ENCODE results near the gene ZNF541.
A peak's percentile ranks its signal among the peaks of the same experiment; 100 is the strongest.
"Not testable (repeated sequence)": the region's sequence is repeated elsewhere in the genome, so short reads cannot be mapped to it uniquely, and the experiment has no call there.

The ZNF541 gene

DNA sequence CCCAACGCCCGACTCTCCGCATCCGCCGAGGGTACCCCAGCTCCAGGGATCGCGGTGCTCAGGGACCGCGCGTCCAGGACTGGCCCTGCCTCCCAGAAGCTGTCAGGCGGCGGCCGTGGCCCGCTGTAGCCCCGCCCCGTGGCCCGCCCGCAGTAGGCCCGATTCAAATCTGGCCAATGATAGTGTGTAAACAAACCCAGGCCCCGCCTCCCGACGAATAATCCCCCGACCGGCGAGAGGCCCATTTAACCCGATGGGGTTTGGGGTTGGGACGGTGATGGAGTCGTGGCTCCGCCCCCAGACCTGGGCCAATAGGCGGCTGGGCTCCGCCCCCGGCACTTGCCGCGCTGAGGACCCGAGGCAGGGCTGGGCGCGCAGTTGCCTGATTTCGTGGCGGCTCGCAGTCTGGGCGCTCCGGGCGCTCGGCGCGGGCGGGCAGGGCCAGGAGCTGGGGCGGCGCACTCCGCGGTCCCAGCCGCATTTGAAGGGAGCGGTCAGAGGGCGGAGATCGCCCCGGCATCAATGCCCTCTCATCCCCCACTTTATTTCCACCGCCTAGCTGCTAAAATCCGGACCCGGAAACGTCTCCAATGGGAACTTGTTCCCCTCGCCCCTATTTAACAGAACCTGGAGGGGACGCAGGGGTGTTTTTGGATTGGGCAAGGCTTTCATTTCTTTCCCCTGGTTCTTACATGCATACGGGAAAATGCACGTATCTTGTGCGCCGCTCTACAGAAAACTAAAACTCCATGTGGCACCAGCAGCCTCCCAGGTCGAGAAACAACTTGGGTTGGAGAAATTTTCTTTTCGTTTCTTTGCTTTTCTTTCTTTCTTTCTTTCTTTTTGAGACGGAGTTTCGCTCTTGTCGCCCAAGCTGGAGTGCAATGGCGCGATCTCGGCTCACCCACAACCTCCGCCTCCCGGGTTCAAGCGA is 27.6 kb upstream of the ZNF541 start:
- DNase-seq: peak; percentile 100

DNA sequence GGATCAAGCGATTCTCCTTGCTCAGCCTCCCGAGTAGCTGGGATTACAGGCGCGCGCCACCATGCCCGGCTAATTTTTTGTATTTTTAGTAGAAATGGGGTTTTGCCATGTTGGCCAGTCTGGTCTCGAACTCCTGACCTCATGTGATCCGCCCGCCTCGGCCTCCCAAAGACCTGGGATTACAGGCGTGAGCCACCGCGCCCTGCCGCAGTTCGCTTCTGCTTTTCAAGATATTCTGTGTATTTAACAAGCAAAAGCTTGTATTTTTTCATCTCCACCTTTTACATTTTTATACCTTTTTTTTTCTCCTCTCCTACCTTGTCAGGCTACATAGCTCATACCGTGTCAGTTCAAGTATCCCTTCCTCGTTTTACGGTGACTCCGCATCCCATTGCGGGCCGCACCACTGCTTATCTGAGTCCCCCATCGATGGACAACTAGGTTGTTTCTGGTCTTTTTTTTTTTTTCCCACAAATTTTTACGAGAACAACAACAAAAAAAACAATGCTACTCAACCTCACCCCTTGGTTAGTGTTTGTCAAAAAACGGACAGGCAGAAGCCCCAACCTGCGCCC is 26.8 kb upstream of the ZNF541 start:
- not testable (repeated sequence) for DNase-seq

DNA sequence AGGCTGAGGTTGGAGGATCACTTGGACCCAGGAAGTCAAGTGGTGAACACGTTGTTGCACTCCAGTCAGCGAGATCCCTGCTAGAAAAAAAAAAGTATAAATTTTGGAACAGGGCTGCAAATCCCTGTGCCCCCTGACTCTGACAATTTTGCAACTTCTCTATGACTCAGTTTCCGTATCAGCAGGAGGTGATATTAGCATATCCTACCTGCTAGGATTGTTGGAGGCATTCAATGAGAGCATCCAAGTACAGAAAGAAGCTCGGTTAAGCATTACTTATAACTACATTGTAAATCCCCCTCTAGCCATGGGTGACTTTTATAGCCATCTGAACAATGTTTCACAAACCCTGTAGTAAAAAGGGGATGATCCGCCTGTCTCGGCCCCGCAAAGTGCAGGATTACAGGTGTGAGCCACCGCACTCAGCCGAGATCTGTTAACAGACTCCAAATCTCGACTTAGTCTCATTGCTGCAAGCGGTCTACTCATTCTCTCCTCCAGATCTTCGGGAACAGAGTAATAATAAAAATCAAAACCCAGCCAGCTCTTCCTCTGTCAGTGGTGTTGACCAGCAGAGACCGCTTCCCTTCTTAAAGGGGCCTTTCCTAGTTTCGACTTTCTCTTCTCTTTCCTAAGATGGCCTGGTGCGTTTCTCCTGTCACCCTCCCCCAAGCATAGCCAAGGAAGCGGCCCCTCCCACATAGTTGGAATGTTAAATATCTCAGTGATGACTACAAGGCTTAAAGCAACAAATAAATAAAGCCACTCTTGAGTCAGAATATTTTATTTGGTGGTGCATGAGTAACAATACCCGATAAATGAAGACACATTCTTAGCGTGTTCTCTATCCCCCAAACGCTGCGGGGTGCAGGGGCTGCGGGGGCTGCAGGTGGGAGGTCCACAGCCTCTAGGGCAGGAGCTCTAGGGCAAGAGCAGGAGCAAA is 25.7 kb upstream of the ZNF541 start:
- no peak for DNase-seq

DNA sequence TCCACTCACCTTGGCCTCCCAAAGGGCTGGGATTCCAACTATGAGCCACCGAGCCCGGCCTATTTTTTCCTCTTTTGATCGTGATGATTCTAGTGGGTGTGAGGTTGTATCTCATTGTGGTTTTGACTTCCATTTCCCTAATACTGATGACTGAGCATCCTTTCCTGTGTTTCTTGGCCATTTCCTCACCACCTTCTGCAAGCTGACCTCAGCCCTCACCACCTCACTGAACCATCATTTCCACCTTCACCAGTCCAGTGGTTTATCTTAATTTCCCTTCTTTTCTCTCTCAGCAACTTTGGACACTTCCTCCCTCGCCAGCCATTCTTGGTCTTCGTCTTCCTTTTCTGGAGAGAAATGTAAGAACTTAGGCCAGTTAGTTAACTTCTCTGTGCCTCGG is 23.0 kb upstream of the ZNF541 start:
- DNase-seq: no peak

DNA sequence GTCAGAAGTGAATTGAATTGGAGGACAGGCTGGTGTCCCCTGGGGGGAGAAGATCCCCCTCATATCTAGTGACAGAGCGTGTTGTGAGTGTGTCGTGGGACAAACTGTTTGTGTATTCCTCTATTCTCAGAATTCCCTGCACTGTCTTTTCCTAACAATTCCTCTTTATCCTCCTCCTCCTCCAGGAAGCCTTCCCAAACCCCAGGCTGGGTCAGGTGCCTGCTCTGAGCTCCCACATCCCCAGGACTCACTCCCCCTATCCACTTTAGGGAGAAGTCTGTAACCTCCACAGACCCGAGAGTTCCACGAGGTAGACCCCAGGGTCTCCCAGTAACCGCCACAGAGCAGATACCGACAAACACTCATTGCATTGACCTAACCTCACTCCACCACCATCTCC is 20.9 kb upstream of the ZNF541 start:
- DNase-seq: no peak

DNA sequence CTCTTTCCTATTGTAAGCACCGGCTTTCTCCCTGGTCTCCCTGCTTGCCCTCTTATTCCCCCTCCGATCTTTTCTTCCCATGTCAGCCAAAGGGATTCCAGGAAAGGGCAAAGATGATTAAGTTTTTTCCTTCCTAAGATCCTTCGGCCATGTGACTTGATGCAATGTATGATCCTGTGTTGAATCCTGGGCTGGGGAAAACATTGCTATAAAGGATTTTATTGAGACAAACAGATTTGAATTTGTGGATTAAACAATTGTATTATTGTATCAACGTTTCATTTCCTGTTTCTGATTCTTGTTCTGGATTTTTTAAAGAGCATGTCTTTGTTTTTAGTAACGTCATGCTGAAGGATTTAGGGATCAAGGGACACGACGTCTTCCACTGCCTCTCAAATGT is 16.9 kb upstream of the ZNF541 start:
- DNase-seq: no peak

DNA sequence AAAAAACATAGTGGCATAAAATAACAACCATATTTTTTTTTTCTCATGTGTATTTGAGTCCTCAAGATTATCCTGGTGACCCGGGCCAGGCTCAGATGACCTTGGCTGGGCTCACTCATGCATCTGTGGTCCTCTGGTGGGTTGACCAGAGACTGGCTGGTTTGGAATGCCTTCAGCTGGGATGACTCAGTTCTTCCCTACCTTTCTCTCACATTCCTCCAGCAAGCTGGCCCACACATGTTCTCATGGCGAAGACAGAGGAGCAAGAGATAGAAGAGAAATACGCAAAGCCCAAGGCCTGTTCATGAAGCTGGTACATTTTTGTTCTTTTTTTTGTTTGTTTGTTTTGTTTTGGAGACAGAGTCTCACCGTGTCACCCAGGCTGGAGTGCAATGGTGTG is 14.3 kb upstream of the ZNF541 start:
- DNase-seq: no peak

DNA sequence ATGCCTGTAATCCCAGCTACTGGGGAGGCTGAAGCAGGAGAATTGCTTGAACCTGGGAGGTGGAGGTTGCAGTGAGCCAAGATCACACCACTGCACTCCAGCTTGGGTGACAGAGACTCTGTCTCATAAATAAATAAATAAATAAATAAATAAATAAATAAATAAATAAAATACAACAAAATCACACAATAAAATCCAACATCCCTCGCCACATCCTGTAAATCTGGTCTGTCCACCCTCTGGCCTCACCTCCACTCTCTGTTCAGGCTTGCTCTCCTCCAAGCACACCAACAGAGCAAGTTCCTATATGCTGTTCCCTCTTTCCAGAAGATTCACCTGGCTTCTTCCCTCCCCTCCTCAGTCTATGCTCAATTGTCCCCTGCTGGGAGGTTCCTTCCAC is 10.2 kb upstream of the ZNF541 start:
- DNase-seq: not testable (repeated sequence)

DNA sequence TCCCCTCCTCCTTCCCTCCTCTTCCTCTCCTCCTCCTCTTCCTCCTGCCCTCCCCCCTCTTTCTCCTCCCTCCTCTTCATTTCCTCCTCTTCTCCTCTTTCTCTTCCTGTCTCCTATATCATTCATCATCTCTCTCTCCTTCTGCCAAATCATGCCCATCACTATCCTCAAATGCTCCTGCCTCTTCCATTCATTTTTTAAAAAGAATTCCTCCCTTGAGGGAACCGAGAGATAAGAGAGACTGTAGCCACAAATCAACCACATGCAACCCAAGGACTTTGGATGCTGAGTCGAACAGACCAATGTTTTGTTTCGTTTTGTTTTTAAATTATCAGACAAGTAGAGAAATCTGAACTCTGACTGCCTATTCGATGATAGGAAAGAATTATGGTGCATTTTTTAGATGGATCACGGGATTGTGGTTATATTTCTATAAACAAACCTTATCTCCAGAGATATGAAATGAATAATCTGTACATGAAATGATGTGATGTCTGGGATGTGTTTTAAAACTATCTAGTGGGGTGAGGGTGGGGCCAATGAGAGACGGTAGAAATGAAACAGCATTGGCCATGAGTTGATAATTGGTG is 9.5 kb upstream of the ZNF541 start:
- DNase-seq: no peak

DNA sequence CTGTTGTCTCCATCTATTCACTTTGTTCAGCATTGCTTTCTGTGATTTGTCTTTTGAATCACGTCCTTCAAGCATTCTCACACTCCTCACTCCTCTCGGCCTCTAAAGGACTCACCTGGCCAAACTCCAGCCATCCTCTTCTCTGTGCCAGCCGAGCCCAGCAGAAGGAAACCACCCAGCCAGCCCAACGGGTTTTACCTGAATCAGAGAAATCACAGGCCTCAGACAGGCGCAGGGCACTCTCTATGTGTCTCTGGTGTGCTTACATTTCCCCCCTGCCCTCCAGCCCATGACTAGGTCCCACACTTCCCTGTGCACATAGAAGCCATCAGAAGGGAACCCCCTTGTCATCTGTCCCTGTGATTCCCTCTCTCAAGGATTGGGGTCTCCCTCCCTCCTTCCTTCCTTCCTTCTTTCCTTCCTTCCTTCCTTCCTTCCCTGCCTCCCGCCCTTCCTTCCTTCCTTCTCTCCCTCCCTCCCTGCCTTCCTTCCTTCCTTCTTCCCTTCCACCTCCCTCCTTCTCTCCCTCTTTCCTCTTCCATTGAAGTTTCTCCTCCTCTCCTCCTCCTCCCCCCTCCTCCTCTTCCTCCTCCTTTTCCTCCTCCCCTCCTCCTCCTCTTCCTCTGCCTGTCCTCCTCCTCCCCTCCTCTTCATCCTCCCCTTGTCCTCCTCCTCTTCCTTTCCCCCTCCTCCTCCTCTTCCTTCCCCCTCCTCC is 8.8 kb upstream of the ZNF541 start:
- DNase-seq: no peak

DNA sequence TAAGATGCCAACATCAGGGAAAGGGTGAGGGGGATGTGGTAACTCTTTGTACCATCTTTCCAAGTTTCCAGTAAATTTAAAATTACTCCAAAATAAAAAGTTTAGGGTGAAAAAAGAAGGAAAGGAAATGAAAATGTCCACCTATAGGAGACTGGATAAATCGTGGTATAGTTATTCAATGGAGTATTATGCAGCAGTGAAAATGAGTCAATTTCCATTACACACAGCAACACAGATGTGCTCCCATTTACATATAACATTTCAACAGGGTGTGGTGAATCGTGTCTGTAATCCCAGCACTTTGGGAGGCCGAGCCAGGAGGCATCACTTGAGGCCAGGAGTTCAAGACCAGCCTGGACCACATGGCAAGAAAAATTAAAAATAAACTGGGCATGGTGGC is 7.4 kb upstream of the ZNF541 start:
- no peak for DNase-seq

DNA sequence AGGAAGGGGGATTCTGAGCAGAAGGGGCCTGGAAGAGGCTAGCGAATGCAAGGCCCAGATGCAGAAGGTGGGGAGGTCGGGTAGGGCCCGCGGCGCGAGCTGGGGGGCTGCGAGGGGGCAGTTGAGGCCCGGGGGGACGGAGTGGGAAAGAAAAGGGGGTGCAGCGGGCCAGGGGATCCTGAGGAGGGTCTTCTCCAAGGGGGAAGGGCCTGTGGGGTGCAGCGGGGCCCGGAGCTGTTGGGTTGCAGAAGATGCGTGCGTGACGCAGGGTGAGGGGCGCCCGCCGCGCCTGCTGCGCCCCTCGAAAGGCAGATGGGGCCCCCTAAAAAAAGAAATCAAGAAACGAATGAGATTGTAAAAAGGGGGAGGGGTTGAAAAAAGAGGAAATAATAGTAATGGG is 313 bp downstream of the ZNF541 start:
- DNase-seq: no peak

DNA sequence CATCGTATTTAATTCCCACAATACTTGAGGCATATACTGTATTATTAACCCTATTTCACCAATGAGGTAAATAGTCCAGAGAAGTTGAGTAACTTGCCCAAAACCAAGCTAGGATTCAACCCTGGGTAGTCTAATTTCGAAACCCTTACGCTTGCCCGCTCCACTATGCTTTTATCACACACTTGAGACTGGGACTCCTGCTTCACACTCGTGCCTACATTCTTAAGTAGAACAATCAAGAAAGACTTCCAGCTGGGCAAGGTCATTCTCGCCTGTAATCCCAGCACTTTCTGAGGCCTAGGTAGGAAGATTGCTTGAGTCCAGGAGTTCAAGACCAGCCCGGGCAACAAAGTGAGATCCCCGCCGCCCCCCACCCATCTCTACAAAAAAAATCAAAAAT is 3.6 kb downstream of the ZNF541 start:
- DNase-seq: no peak

DNA sequence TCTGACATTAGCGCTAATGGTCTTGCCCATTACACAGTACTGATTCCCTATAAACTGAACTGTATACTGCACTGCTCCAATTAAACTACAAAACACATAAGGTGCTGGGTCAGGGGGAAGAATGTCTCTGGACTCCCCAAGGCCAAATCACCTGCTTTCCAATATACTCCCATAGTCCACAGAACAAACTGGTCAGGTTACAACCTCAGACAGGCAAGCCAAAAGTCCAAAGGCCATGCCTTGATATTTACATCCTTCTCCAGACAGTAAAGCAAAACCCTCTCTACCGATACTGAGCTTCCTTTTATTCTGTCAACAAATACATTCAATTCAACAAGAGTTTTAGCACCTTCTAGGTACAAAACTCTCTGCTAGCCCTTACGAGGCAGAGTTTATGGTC is 8.9 kb downstream of the ZNF541 start:
- no peak for DNase-seq

DNA sequence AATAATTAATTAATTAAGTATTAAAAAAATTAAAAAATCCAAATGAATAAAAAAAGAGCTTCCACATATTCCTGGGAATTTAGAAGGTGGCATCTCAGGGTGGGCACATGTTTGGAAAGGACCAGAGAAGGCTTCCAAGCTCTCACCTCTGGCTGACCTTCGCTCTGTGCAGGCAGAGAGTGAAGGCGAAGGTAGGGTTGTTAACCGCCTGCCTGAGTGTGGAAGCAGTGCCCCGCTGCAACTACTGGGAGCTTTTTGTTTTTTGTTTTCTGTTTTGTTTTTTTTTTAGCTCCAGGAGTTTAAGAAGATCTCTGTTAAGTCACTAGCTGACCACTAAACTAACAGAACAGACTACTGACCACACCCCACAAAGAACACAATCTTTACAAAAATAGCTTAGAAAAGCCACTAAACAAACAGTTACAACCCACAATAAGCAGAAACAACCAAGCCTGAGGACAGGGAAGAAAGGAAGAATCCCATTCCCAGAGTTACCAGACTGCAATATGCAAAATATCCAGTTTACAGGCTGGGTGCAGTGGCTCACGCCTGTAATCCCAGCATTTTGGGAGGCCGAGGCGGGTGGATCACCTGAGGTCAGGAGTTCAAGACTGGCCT is 11.4 kb downstream of the ZNF541 start:
- DNase-seq: no peak

DNA sequence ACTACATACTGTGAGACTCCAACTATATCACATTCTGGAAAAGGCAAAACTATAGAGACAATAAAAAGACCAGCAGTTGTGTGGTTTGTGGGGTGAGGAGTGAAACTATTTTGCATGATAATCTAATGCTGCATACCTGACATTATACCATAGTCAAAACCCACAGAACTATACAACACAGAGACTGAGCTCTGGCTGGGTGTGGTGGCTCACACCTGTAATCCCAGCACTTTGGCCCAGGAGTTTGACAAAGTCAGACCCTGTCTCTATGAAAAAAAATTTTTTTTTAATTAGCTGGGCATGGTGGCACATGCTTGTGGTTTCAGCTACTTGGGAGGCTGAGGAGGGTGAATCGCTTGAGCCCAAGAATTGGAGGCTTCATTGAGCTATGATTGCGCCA is 11.9 kb downstream of the ZNF541 start:
- DNase-seq: no peak

DNA sequence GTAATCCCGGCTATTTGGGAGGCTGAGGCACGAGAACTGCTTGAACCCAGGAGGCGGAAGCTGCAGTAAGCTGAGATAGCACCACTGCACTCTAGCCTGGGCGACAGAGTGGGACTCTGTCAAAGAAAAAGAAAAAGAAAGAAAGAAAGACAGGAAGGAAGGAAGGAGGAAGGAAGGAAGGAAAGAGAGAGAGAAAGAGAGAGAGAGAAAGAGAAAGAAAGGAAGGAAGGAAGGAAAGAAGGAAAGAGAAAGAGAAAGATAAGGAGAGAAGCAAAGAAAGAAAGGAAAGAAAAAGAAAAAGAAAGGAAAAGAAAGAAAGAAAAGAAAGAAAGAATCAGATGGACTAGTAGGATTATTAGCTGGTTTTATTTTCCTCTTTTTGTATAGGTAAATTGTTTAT is 22.8 kb downstream of the ZNF541 start:
- no peak for DNase-seq

DNA sequence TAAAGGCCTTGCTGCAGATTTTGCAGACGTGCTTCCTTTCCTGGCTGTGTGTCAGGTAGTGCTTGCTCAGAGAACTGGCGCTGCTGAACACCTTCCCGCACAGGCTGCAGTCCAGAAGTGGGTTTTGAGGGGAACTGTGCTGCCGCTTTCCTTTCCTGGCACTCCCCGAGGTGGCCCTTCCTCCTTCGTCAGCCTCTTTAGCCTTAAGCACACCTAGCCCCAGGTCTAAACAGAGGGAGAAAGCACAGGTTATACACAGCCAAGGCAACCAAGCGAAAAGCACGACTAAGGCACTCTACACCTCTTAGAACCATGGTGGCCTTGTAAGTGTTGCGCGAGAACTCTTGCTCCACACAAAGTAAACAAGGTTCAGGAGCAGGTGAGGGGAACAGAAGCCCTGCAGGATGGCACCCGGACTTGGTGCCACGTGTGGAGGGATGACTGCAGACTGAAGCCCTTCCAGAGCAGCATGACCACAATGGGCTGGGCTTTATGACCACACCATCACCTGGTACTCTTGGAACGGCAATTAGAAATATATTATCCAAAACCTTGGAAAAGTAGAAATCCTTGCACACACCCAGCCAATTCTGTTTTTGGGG is 23.6 kb downstream of the ZNF541 start:
- no peak for DNase-seq

DNA sequence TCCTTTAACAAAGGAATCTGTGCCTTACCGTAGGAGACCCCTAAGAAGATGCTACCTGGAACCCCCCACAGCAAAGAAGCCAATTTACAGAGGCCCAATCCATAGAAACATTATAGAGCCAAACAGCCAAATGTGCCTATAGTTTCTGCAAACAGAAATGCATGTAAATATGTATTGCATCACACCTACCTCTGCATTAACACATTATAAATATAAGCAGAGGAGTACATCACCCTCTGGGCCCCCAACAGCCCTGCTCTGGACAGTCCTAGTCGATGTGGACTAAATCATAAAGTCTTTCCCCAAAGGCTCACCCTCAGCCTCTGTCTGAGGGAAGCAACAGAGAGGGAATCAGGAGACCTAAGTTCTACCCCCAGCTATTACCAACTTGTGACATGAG is 25.7 kb downstream of the ZNF541 start:
- DNase-seq: no peak

DNA sequence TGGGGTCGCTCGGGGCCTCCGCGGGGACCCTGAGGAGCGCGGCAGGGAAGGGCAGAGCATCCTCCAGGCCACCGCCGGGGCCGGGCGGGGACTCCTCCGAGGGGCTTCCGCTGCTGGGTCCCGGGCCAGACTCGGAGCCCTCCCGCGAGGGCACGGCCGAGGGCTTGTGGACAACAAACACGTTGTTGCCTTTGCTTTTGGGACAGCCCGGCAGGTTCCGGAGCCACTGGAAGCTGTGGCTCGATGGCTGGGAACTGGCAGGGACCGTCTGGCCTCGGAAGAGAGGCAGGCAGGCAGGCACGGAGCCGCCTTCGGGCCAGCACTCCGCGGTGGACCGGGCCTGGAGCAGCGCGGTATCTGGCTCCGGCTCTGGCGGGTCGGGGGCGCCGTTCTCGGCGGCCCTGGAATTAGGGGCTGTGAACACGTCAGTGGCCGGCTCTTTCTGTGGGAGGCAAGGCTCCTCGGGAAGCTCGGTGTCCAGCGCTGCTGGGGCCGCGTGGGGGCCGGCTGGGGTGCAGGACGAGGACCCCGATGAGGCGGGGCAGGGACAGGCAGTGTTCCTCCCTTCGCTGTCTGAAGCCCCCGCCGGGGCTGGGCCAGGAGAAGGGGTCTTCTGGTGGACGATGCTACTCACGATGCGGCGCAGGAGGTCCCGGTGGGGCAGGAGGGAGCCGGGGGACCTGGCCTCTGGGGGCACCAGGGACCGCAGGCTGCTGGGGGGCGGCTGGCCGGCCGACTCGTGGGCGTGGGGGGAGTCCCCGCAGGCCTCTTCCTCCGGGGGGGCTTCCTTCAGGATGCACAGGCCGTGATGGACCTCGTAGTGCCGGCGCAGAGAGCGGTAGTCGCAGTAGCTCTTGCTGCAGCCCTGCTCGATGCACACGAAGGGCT is 27.6 kb downstream of the ZNF541 start:
- no peak for DNase-seq

DNA sequence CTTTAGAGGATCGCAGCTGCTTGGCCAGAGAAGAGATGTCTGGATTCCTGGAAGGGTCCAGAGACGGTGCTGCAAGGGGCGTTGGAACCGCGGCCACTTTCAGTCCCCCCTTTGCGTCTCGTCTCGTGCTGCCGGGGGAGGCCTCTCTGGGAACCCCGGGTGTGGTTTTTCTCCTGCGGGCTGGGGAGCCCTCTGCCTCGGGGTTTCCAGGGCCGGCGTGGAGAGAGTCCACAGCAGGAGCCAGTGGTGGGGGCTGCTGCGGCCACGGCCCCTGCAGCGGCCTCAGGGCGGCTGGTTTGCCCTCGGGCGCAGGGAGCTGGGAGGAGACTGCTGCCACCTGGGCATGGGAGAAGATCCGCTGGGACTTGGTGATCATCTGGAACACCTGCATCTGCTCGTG is 28.5 kb downstream of the ZNF541 start:
- DNase-seq: no peak
